ENCODE data around the gene PACRG.

Gene PACRG

GRCh38 chr6:163343609-163344008 is 615.8 kb downstream of the PACRG start:
- DNase-seq, result no peak

GRCh38 chr6:163344411-163344810 is 616.6 kb downstream of the PACRG start:
- no peak for DNase-seq

GRCh38 chr6:163345931-163346330 is 618.2 kb downstream of the PACRG start:
- DNase-seq, result no peak

- DNase-seq, result no peak
These were observed 618.8 kb downstream of the PACRG start for GRCh38 chr6:163346497-163346961.

- DNase-seq, result no peak
These were observed 619.3 kb downstream of the PACRG start for GRCh38 chr6:163347021-163347446.

GRCh38 chr6:163348789-163349680 is 621.3 kb downstream of the PACRG start:
- no peak for DNase-seq

GRCh38 chr6:163349696-163350095 is 621.9 kb downstream of the PACRG start:
- DNase-seq, result no peak

- DNase-seq, result no peak
These were observed 623.2 kb downstream of the PACRG start for GRCh38 chr6:163351013-163351412.

GRCh38 chr6:163352011-163352685 is 624.4 kb downstream of the PACRG start:
- no peak for DNase-seq

GRCh38 chr6:163352966-163353365 is 625.2 kb downstream of the PACRG start:
- no peak for DNase-seq

GRCh38 chr6:163354085-163354484 is 626.3 kb downstream of the PACRG start:
- DNase-seq, result no peak

GRCh38 chr6:163354761-163355425 is 627.1 kb downstream of the PACRG start:
- no peak for DNase-seq

- DNase-seq, result no peak
These were observed 627.7 kb downstream of the PACRG start for GRCh38 chr6:163355426-163355991.

GRCh38 chr6:163356324-163356723 is 628.5 kb downstream of the PACRG start:
- no peak for DNase-seq

- DNase-seq, result no peak
These were observed 629.0 kb downstream of the PACRG start for GRCh38 chr6:163356743-163357142.

GRCh38 chr6:163364641-163365040 is 636.9 kb downstream of the PACRG start:
- DNase-seq, result no peak

All from NCI-H146 (cell line).